Parathyroid adenoma (tissue), 2 donors: Measurements from ENCODE around the gene ZNF385C.

ENCODE experiments used
- H2AFZ ChIP-seq: fragments of 300-600 bp; sonication (generic); one replicate; pipeline ENCODE4 v1.7.0; 2017; ENCODE audit warnings: antibody characterized with exemption, mild to moderate bottlenecking
- H3K27ac ChIP-seq: fragments of 300-600 bp; sonication (generic); one replicate; pipeline ENCODE4 v1.7.0; 2017
- H3K27me3 ChIP-seq: fragments of 300-600 bp; sonication (generic); one replicate; pipeline ENCODE4 v1.7.0; 2017; ENCODE audit warnings: low read length; ENCODE audit not compliant: control insufficient read depth, insufficient read depth
- H3K36me3 ChIP-seq: fragments of 300-600 bp; sonication (generic); one replicate; pipeline ENCODE4 v1.7.0; 2017; ENCODE audit warnings: low read length; ENCODE audit not compliant: control insufficient read depth, insufficient read depth
- H3K4me1 ChIP-seq: fragments of 300-600 bp; sonication (generic); one replicate; pipeline ENCODE4 v1.7.0; 2017; ENCODE audit warnings: control low read depth
- H3K4me2 ChIP-seq: fragments of 300-600 bp; sonication (generic); one replicate; pipeline ENCODE4 v1.7.0; 2017; ENCODE audit warnings: low read length
- H3K4me3 ChIP-seq: fragments of 300-600 bp; sonication (generic); one replicate; pipeline ENCODE4 v1.7.0; 2017; ENCODE audit warnings: low read depth, low read length
- H3K79me2 ChIP-seq: fragments of 300-600 bp; sonication (generic); one replicate; pipeline ENCODE4 v1.7.0; 2017; ENCODE audit warnings: control low read depth
- H3K9ac ChIP-seq: fragments of 300-600 bp; sonication (generic); one replicate; pipeline ENCODE4 v1.7.0; 2017; ENCODE audit warnings: mild to moderate bottlenecking
- H3K9me3 ChIP-seq: fragments of 300-600 bp; sonication (generic); one replicate; pipeline ENCODE4 v1.7.0; 2017; ENCODE audit warnings: low read length; ENCODE audit not compliant: control insufficient read depth
- CTCF ChIP-seq: fragments of 300-600 bp; sonication (generic); IDR thresholded peaks from one replicate; pipeline ENCODE4 v1.7.0; 2017; ENCODE audit warnings: antibody characterized with exemption, mild to moderate bottlenecking
- donor health status: primary hyperparathyroidism.

The ZNF385C gene

GRCh38 chr17:42009170-42009569 lies 89.1 kb downstream of the ZNF385C start:
- Histone ChIP-seq H3K27ac (no peak overlapping the region), H2AFZ (no peak overlapping the region), H3K4me1 (peaks cover 14% of the 10 kb centered on the region), H3K36me3 (no peaks in the 10 kb centered on the region), H3K9ac (no peak overlapping the region), H3K4me3 (no peak overlapping the region), H3K79me2 (peaks cover 85% of the 10 kb centered on the region), H3K9me3 (no peaks in the 10 kb centered on the region), H3K4me2 (no peak overlapping the region), H3K27me3 (no peaks in the 10 kb centered on the region)
- TF ChIP-seq CTCF: no peak

GRCh38 chr17:42005166-42005565 lies 93.1 kb downstream of the ZNF385C start:
- H3K9ac ChIP-seq: no peak overlapping the region
- H3K4me1 ChIP-seq: no peaks in the 10 kb centered on the region
- H2AFZ ChIP-seq: no peak overlapping the region
- no peak overlapping the region for H3K27ac ChIP-seq
- H3K9me3 ChIP-seq: no peaks in the 10 kb centered on the region
- peaks cover 64% of the 10 kb centered on the region for H3K79me2 ChIP-seq
- H3K4me2 ChIP-seq: no peak overlapping the region
- no peaks in the 10 kb centered on the region for H3K36me3 ChIP-seq
- no peak overlapping the region for H3K4me3 ChIP-seq
- H3K27me3 ChIP-seq: no peaks in the 10 kb centered on the region
- TF ChIP-seq CTCF: no peak

- H3K4me1 ChIP-seq: no peaks in the 10 kb centered on the region
- peaks cover 45% of the 10 kb centered on the region for H3K79me2 ChIP-seq
- no peak overlapping the region for H3K27ac ChIP-seq
- no peak overlapping the region for H3K4me3 ChIP-seq
- H3K9me3 ChIP-seq: no peaks in the 10 kb centered on the region
- TF ChIP-seq CTCF: no peak
- H3K9ac ChIP-seq: no peak overlapping the region
- H3K4me2 ChIP-seq: no peak overlapping the region
- no peaks in the 10 kb centered on the region for H3K27me3 ChIP-seq
- H3K36me3 ChIP-seq: no peaks in the 10 kb centered on the region
- no peak overlapping the region for H2AFZ ChIP-seq
These were observed 95.4 kb downstream of the ZNF385C start for GRCh38 chr17:42002792-42003301.

- Histone ChIP-seq H3K9ac (no peak overlapping the region), H3K36me3 (no peaks in the 10 kb centered on the region), H3K79me2 (peaks cover 40% of the 10 kb centered on the region), H3K4me2 (no peak overlapping the region), H3K4me1 (no peaks in the 10 kb centered on the region), H3K27me3 (no peaks in the 10 kb centered on the region), H3K4me3 (no peak overlapping the region), H3K27ac (no peak overlapping the region), H2AFZ (no peak overlapping the region), H3K9me3 (no peaks in the 10 kb centered on the region)
- no peak for TF ChIP-seq CTCF
These were observed 96.0 kb downstream of the ZNF385C start for GRCh38 chr17:42002175-42002791.

GRCh38 chr17:42001729-42002128 lies 96.5 kb downstream of the ZNF385C start:
- no peak overlapping the region for H3K27ac ChIP-seq
- peaks cover 34% of the 10 kb centered on the region for H3K79me2 ChIP-seq
- H3K9ac ChIP-seq: no peak overlapping the region
- H3K27me3 ChIP-seq: no peaks in the 10 kb centered on the region
- H3K4me2 ChIP-seq: no peak overlapping the region
- no peak overlapping the region for H2AFZ ChIP-seq
- H3K36me3 ChIP-seq: no peaks in the 10 kb centered on the region
- no peaks in the 10 kb centered on the region for H3K9me3 ChIP-seq
- no peaks in the 10 kb centered on the region for H3K4me1 ChIP-seq
- no peak overlapping the region for H3K4me3 ChIP-seq
- no peak for TF ChIP-seq CTCF
